ENCODE results near the gene TMEM38A. TPM values are rescaled to one million over a fixed set of nuclear protein-coding genes. Genes with fewer than 3 reads are reported as not detected.
"Not testable (repeated sequence)": the region's sequence is repeated elsewhere in the genome, so short reads cannot be mapped to it uniquely, and the experiment has no call there.

The TMEM38A gene
- total RNA-seq, 1 experiment from 2014 or later: 3.8 TPM

- no TSS peak for BruUV-seq (replicated peaks)
- TF ChIP-seq, protein P1, sequence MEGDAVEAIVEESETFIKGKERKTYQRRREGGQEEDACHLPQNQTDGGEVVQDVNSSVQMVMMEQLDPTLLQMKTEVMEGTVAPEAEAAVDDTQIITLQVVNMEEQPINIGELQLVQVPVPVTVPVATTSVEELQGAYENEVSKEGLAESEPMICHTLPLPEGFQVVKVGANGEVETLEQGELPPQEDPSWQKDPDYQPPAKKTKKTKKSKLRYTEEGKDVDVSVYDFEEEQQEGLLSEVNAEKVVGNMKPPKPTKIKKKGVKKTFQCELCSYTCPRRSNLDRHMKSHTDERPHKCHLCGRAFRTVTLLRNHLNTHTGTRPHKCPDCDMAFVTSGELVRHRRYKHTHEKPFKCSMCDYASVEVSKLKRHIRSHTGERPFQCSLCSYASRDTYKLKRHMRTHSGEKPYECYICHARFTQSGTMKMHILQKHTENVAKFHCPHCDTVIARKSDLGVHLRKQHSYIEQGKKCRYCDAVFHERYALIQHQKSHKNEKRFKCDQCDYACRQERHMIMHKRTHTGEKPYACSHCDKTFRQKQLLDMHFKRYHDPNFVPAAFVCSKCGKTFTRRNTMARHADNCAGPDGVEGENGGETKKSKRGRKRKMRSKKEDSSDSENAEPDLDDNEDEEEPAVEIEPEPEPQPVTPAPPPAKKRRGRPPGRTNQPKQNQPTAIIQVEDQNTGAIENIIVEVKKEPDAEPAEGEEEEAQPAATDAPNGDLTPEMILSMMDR (IDR thresholded peaks at IDR 0.05; ENCODE audit: insufficient read depth in 1 of 2, low read depth in 1 of 2, low read length in 1 of 2, severe bottlenecking in 1 of 2, unreplicated experiment in 1 of 2): no peak
- Mint-ChIP-seq H3K27me3 (ENCODE audit: insufficient read depth, unreplicated experiment) (no peaks in the 10 kb centered on the region), H3K4me3 (ENCODE audit: unreplicated experiment) (no peak overlapping the region), H3K36me3 (ENCODE audit: insufficient read depth, unreplicated experiment) (no peaks in the 10 kb centered on the region), H3K27ac (ENCODE audit: unreplicated experiment) (no peak overlapping the region), H3K9me3 (ENCODE audit: unreplicated experiment) (no peaks in the 10 kb centered on the region), H3K4me1 (ENCODE audit: low read depth, unreplicated experiment) (no peaks in the 10 kb centered on the region)
- no peak overlapping the region for H3K4me3 ChIP-seq (ENCODE audit: low read depth, low read length)
- POLR2A ChIA-PET: no interaction called here
- intact Hi-C loops (cut with micrococcal nuclease; ENCODE audit: unreplicated experiment): no loop called here
- DNase-seq: no peak
- H3K36me3 ChIP-seq (ENCODE audit: control insufficient read depth, insufficient read depth, low read length): no peaks in the 10 kb centered on the region
- no peaks in the 10 kb centered on the region for H3K4me1 ChIP-seq
- H3K9me3 ChIP-seq: no peaks in the 10 kb centered on the region
- H3K27me3 ChIP-seq (replicated peaks; ENCODE audit: control insufficient read depth, insufficient read depth, low read length): no peaks in the 10 kb centered on the region
- CTCF ChIA-PET: interaction anchor here (0.7 kb wide), 1 partner anchor 18 kb away, joined by 6 read pairs; no protein-coding TSS in a partner anchor
These were observed 42.7 kb downstream of the TMEM38A start for GRCh38 chr19:16703677-16704076.

- POLR2A ChIA-PET; H3K4me1 Mint-ChIP-seq (ENCODE audit: low read depth, unreplicated experiment); H3K36me3 Mint-ChIP-seq (ENCODE audit: insufficient read depth, unreplicated experiment); H3K4me3 ChIP-seq (ENCODE audit: low read depth, low read length); H3K27me3 ChIP-seq (replicated peaks; ENCODE audit: control insufficient read depth, insufficient read depth, low read length); CTCF ChIA-PET; H3K27ac Mint-ChIP-seq (ENCODE audit: unreplicated experiment); H3K9me3 ChIP-seq; intact Hi-C loops (cut with micrococcal nuclease; ENCODE audit: unreplicated experiment); H3K9me3 Mint-ChIP-seq (ENCODE audit: unreplicated experiment); DNase-seq; BruUV-seq (replicated peaks); H3K27me3 Mint-ChIP-seq (ENCODE audit: insufficient read depth, unreplicated experiment); H3K36me3 ChIP-seq (ENCODE audit: control insufficient read depth, insufficient read depth, low read length); H3K4me1 ChIP-seq; H3K4me3 Mint-ChIP-seq (ENCODE audit: unreplicated experiment): not testable (repeated sequence)
These were observed 49.9 kb downstream of the TMEM38A start for GRCh38 chr19:16710870-16711269.

DNA sequence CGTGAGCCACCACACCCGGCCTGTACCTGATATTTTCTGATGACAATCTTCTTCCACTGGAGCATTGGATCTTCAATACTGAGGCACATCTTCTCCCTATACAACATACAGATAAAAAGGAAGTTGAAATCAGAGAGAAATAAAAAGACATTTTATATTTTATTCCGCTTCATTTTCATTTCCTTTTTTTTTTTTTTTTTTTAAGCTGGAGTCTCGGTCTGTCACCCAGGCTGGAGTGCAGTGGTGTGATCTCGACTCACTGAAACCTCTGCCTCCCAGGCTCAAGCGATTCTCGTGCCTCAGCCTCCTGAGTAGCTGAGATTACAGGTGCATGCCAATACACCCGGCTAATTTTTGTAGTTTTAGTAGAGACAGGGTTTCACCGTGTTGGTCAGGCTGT, 51.4 kb downstream of the TMEM38A start:
- H3K4me3 ChIP-seq (ENCODE audit: low read depth, low read length); H3K27me3 ChIP-seq (replicated peaks; ENCODE audit: control insufficient read depth, insufficient read depth, low read length); DNase-seq; H3K4me1 Mint-ChIP-seq (ENCODE audit: low read depth, unreplicated experiment); H3K36me3 ChIP-seq (ENCODE audit: control insufficient read depth, insufficient read depth, low read length); H3K36me3 Mint-ChIP-seq (ENCODE audit: insufficient read depth, unreplicated experiment); H3K27me3 Mint-ChIP-seq (ENCODE audit: insufficient read depth, unreplicated experiment); H3K9me3 ChIP-seq; H3K4me3 Mint-ChIP-seq (ENCODE audit: unreplicated experiment); intact Hi-C loops (cut with micrococcal nuclease; ENCODE audit: unreplicated experiment); H3K27ac Mint-ChIP-seq (ENCODE audit: unreplicated experiment); POLR2A ChIA-PET; H3K9me3 Mint-ChIP-seq (ENCODE audit: unreplicated experiment); H3K4me1 ChIP-seq; BruUV-seq (replicated peaks): not testable (repeated sequence)
- CTCF ChIA-PET: interaction anchor here (0.6 kb wide), 1 partner anchor 38 kb away, joined by 3 read pairs; no protein-coding TSS in a partner anchor

DNA sequence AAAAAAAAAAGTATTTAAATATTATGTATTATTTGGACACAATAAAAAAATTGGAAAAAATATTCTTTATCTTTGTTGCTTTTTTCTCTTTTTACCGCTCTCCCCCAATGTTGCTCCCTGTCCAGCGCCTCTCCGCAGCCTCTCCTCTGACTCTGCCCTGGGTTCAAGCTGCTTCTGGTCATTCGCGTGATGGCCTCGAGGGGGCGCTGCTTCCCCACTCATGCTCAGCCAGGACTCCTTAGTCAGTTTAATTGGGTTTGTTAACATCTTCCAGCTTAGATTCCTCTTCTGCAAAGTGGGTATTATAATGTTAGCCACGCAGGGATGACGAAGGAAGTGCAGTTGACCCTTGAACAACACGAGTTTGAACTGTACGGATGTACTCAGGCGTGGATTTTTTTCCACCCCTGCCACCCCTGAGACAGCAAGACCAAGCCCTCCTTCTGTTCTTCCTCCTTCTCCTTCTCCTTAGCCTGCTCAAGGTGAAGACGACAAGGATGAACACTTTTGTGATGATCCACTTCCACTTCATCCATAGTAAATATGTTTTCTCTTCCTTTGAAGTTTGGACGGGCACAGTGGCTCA, 53.9 kb downstream of the TMEM38A start:
- H3K4me3 Mint-ChIP-seq (ENCODE audit: unreplicated experiment): no peak overlapping the region
- intact Hi-C loops (cut with micrococcal nuclease; ENCODE audit: unreplicated experiment): no loop called here
- no peak overlapping the region for H3K27ac Mint-ChIP-seq (ENCODE audit: unreplicated experiment)
- no peaks in the 10 kb centered on the region for H3K4me1 Mint-ChIP-seq (ENCODE audit: low read depth, unreplicated experiment)
- H3K27me3 Mint-ChIP-seq (ENCODE audit: insufficient read depth, unreplicated experiment): peaks cover 2% of the 10 kb centered on the region
- ChIA-PET CTCF (interaction anchor here (0.6 kb wide), 2 partner anchors 53 to 639 kb away, joined by 3 read pairs; partner anchors contain the start of gene TPM4), POLR2A (no interaction called here)
- no peaks in the 10 kb centered on the region for H3K4me1 ChIP-seq
- BruUV-seq (replicated peaks): no TSS peak
- H3K4me3 ChIP-seq (ENCODE audit: low read depth, low read length): no peak overlapping the region
- H3K27me3 ChIP-seq (replicated peaks; ENCODE audit: control insufficient read depth, insufficient read depth, low read length): no peaks in the 10 kb centered on the region
- H3K9me3 Mint-ChIP-seq (ENCODE audit: unreplicated experiment): no peaks in the 10 kb centered on the region
- peaks cover 6% of the 10 kb centered on the region for H3K36me3 Mint-ChIP-seq (ENCODE audit: insufficient read depth, unreplicated experiment)
- peak; percentile 37 to 49 for DNase-seq
- no peaks in the 10 kb centered on the region for H3K9me3 ChIP-seq
- no peaks in the 10 kb centered on the region for H3K36me3 ChIP-seq (ENCODE audit: control insufficient read depth, insufficient read depth, low read length)
- TF ChIP-seq, protein P1 (IDR thresholded peaks at IDR 0.05; ENCODE audit: insufficient read depth in 1 of 2, low read depth in 1 of 2, low read length in 1 of 2, severe bottlenecking in 1 of 2, unreplicated experiment in 1 of 2): peak; percentile 69 to 78

Measured in Caco-2 (cell line).